ENCODE results near the gene NOS1AP. TPM values are rescaled to one million over a fixed set of nuclear protein-coding genes. Genes with fewer than 3 reads are reported as not detected.

Gene NOS1AP
- total and polyA plus RNA-seq, 2 experiments from 2014 or later = 5.8 to 6.6 TPM

DNA sequence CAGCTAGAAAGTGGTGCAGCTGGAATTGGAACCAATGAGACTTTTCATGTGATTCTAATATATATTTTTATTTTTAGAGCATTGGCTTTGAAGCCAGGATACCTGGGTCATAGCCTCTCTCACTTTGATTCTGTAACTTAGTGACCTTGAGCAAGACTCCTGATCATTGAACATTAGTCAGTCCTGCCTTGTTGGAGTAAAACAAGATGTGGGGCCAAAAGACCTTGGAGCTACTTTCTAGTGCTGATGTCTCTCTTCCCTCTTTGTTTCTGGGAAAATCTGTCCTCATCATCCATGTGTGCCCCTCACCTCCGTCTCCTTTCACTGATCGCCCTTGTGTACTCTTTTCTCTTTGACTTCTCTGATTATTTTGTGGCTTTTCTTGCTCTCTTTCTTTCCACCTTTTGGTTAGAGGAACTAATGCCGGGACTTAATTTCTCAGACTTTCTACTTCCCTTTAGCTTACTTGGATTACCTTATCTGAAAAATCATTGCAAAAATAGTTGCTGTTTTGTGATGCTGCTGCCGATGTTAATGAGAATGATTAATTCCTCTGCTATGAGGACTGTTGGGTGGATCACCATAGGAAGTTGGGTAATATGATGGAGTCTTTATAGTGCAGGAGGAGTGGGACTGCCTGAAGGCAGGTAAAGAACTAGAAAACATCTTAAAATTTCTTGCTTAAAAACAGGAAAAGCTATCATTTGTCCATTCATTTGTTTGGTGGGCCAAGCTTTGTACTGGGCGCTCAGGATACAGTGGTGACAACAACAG, 72.0 kb downstream of the NOS1AP start:
- peaks cover 47% of the 10 kb centered on the region for H3K4me1 ChIP-seq (ENCODE audit: insufficient read depth)
- no peak overlapping the region for H3K4me3 ChIP-seq
- H3K79me2 ChIP-seq (replicated peaks; ENCODE audit: insufficient read depth) = peaks cover 67% of the 10 kb centered on the region
- H3F3A ChIP-seq (replicated peaks; ENCODE audit: low read depth) = 0 out of 2 replicates have a peak, but pooled peaks cover 5% of the 10 kb centered on the region
- TF ChIP-seq POLR2AphosphoS5 (IDR thresholded peaks at IDR 0.05; ENCODE audit: low read depth) (no peak), STAT1 (IDR thresholded peaks at IDR 0.05; ENCODE audit: unreplicated experiment) (no peak), CREB1 (CRISPR knock-in tag; IDR thresholded peaks at IDR 0.05; ENCODE audit: low read depth) (no peak), NANOG (IDR thresholded peaks at IDR 0.05; ENCODE audit: borderline replicate concordance) (no peak), EZH2phosphoT487 (IDR thresholded peaks at IDR 0.05; ENCODE audit: unreplicated experiment) (no peak), ZNF114 (CRISPR knock-in tag; IDR thresholded peaks at IDR 0.05) (no peak), EZH2 (IDR thresholded peaks at IDR 0.05; ENCODE audit: low read depth, unreplicated experiment) (no peak), ZNF331 (CRISPR knock-in tag; IDR thresholded peaks at IDR 0.05; ENCODE audit: low read depth) (no peak), JUNB (IDR thresholded peaks at IDR 0.05; ENCODE audit: unreplicated experiment) (no peak)
- TF ChIP-seq, protein P1, sequence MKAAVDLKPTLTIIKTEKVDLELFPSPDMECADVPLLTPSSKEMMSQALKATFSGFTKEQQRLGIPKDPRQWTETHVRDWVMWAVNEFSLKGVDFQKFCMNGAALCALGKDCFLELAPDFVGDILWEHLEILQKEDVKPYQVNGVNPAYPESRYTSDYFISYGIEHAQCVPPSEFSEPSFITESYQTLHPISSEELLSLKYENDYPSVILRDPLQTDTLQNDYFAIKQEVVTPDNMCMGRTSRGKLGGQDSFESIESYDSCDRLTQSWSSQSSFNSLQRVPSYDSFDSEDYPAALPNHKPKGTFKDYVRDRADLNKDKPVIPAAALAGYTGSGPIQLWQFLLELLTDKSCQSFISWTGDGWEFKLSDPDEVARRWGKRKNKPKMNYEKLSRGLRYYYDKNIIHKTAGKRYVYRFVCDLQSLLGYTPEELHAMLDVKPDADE (IDR thresholded peaks at IDR 0.05) = no peak
- TF ChIP-seq, protein P2, sequence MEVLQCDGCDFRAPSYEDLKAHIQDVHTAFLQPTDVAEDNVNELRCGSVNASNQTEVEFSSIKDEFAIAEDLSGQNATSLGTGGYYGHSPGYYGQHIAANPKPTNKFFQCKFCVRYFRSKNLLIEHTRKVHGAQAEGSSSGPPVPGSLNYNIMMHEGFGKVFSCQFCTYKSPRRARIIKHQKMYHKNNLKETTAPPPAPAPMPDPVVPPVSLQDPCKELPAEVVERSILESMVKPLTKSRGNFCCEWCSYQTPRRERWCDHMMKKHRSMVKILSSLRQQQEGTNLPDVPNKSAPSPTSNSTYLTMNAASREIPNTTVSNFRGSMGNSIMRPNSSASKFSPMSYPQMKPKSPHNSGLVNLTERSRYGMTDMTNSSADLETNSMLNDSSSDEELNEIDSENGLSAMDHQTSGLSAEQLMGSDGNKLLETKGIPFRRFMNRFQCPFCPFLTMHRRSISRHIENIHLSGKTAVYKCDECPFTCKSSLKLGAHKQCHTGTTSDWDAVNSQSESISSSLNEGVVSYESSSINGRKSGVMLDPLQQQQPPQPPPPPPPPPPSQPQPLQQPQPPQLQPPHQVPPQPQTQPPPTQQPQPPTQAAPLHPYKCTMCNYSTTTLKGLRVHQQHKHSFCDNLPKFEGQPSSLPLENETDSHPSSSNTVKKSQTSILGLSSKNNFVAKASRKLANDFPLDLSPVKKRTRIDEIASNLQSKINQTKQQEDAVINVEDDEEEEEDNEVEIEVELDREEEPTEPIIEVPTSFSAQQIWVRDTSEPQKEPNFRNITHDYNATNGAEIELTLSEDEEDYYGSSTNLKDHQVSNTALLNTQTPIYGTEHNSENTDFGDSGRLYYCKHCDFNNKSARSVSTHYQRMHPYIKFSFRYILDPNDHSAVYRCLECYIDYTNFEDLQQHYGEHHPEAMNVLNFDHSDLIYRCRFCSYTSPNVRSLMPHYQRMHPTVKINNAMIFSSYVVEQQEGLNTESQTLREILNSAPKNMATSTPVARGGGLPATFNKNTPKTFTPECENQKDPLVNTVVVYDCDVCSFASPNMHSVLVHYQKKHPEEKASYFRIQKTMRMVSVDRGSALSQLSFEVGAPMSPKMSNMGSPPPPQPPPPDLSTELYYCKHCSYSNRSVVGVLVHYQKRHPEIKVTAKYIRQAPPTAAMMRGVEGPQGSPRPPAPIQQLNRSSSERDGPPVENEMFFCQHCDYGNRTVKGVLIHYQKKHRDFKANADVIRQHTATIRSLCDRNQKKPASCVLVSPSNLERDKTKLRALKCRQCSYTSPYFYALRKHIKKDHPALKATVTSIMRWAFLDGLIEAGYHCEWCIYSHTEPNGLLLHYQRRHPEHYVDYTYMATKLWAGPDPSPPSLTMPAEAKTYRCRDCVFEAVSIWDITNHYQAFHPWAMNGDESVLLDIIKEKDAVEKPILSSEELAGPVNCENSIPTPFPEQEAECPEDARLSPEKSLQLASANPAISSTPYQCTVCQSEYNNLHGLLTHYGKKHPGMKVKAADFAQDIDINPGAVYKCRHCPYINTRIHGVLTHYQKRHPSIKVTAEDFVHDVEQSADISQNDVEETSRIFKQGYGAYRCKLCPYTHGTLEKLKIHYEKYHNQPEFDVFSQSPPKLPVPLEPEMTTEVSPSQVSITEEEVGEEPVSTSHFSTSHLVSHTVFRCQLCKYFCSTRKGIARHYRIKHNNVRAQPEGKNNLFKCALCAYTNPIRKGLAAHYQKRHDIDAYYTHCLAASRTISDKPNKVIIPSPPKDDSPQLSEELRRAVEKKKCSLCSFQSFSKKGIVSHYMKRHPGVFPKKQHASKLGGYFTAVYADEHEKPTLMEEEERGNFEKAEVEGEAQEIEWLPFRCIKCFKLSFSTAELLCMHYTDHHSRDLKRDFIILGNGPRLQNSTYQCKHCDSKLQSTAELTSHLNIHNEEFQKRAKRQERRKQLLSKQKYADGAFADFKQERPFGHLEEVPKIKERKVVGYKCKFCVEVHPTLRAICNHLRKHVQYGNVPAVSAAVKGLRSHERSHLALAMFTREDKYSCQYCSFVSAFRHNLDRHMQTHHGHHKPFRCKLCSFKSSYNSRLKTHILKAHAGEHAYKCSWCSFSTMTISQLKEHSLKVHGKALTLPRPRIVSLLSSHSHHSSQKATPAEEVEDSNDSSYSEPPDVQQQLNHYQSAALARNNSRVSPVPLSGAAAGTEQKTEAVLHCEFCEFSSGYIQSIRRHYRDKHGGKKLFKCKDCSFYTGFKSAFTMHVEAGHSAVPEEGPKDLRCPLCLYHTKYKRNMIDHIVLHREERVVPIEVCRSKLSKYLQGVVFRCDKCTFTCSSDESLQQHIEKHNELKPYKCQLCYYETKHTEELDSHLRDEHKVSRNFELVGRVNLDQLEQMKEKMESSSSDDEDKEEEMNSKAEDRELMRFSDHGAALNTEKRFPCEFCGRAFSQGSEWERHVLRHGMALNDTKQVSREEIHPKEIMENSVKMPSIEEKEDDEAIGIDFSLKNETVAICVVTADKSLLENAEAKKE (CRISPR knock-in tag; IDR thresholded peaks at IDR 0.05) = no peak
- TF ChIP-seq, protein P3, sequence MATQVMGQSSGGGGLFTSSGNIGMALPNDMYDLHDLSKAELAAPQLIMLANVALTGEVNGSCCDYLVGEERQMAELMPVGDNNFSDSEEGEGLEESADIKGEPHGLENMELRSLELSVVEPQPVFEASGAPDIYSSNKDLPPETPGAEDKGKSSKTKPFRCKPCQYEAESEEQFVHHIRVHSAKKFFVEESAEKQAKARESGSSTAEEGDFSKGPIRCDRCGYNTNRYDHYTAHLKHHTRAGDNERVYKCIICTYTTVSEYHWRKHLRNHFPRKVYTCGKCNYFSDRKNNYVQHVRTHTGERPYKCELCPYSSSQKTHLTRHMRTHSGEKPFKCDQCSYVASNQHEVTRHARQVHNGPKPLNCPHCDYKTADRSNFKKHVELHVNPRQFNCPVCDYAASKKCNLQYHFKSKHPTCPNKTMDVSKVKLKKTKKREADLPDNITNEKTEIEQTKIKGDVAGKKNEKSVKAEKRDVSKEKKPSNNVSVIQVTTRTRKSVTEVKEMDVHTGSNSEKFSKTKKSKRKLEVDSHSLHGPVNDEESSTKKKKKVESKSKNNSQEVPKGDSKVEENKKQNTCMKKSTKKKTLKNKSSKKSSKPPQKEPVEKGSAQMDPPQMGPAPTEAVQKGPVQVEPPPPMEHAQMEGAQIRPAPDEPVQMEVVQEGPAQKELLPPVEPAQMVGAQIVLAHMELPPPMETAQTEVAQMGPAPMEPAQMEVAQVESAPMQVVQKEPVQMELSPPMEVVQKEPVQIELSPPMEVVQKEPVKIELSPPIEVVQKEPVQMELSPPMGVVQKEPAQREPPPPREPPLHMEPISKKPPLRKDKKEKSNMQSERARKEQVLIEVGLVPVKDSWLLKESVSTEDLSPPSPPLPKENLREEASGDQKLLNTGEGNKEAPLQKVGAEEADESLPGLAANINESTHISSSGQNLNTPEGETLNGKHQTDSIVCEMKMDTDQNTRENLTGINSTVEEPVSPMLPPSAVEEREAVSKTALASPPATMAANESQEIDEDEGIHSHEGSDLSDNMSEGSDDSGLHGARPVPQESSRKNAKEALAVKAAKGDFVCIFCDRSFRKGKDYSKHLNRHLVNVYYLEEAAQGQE (IDR thresholded peaks at IDR 0.05; ENCODE audit: unreplicated experiment) = no peak
- TF ChIP-seq, protein P4, sequence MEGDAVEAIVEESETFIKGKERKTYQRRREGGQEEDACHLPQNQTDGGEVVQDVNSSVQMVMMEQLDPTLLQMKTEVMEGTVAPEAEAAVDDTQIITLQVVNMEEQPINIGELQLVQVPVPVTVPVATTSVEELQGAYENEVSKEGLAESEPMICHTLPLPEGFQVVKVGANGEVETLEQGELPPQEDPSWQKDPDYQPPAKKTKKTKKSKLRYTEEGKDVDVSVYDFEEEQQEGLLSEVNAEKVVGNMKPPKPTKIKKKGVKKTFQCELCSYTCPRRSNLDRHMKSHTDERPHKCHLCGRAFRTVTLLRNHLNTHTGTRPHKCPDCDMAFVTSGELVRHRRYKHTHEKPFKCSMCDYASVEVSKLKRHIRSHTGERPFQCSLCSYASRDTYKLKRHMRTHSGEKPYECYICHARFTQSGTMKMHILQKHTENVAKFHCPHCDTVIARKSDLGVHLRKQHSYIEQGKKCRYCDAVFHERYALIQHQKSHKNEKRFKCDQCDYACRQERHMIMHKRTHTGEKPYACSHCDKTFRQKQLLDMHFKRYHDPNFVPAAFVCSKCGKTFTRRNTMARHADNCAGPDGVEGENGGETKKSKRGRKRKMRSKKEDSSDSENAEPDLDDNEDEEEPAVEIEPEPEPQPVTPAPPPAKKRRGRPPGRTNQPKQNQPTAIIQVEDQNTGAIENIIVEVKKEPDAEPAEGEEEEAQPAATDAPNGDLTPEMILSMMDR (conservative IDR thresholded peaks at IDR 0.05; ENCODE audit: low read depth in 2 of 2) = no peak
- no peak overlapping the region for H3K4me3 Mint-ChIP-seq
- H3K9me2 ChIP-seq (ENCODE audit: insufficient read depth) = no peaks in the 10 kb centered on the region
- H4K20me1 ChIP-seq (replicated peaks; ENCODE audit: insufficient read depth) = no peaks in the 10 kb centered on the region
- no peaks in the 10 kb centered on the region for H3K27me3 ChIP-seq (ENCODE audit: insufficient read depth)
- H3K27ac ChIP-seq (ENCODE audit: low read depth) = no peak overlapping the region
- H3K4me2 ChIP-seq = no peak overlapping the region
- DNase-seq (ENCODE audit: low spot score) = no peak
- peaks cover 35% of the 10 kb centered on the region for H3K4me1 Mint-ChIP-seq
- peak overlapping the region; percentile 3; the same call in 1 of the 2 replicates for H3K27ac Mint-ChIP-seq
- no peak overlapping the region for H2AFZ ChIP-seq
- H3K27me3 Mint-ChIP-seq (ENCODE audit: insufficient read depth, low read depth, poor library complexity) = peaks cover 9% of the 10 kb centered on the region
- no peak for ATAC-seq
- H3K36me3 Mint-ChIP-seq (ENCODE audit: low read depth) = no peaks in the 10 kb centered on the region
- H3K9me3 Mint-ChIP-seq = no peaks in the 10 kb centered on the region
- H3K36me3 ChIP-seq (ENCODE audit: insufficient read depth) = no peaks in the 10 kb centered on the region
